ENCODE data around the gene RPL29.

Gene RPL29

DNA sequence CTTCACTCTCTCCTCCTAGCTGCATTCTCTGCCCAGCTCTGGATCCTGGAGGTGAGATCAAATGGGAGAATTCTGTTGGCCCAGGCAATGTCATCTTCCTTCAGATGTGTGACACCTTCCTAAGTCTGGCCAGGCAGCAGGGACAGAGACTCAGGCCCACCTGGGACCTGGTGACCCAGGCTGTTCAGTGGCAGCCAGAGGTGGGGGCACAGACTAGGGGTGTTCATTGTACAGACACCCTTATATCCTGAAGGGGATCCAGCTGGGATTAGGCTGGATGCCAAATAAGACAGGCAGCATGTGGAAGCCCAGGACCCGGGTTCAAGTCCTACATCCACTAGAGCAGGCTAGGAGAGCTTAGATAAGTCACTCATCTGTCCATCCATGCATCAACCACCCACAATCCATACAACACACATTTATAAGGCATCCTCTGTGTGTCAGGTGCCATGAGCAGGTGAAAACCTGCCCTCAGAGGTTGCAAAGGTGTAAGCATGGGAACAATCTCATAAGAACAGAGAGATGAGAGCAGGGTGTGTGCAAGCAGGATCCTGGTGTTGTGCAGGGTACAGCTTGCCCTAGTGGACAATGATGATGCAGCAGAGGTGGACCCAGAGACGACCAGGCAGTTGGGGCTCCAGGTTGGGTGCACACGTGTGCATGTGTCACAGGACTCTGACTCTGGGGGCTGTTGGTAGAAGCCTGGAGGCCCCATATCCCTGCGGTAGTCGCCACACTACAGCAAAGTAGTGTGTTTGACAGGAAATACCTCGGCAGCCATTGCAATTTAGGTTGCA lies 18.3 kb upstream of the RPL29 start:
- Histone ChIP-seq H3K4me3 (ENCODE audit: low read depth, low read length) (no peak overlapping the region), H3K27ac (no peak overlapping the region), H3K36me3 (replicated peaks) (no peaks in the 10 kb centered on the region), H3K27me3 (replicated peaks) (no peaks in the 10 kb centered on the region)
- DNase-seq, result no peak
- in situ Hi-C loops (cut with HindIII; ENCODE audit: low pct_ligation_motif_present, low sequenced_read_pairs), result no loop called here
- TF ChIP-seq, protein P1, sequence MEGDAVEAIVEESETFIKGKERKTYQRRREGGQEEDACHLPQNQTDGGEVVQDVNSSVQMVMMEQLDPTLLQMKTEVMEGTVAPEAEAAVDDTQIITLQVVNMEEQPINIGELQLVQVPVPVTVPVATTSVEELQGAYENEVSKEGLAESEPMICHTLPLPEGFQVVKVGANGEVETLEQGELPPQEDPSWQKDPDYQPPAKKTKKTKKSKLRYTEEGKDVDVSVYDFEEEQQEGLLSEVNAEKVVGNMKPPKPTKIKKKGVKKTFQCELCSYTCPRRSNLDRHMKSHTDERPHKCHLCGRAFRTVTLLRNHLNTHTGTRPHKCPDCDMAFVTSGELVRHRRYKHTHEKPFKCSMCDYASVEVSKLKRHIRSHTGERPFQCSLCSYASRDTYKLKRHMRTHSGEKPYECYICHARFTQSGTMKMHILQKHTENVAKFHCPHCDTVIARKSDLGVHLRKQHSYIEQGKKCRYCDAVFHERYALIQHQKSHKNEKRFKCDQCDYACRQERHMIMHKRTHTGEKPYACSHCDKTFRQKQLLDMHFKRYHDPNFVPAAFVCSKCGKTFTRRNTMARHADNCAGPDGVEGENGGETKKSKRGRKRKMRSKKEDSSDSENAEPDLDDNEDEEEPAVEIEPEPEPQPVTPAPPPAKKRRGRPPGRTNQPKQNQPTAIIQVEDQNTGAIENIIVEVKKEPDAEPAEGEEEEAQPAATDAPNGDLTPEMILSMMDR (IDR thresholded peaks at IDR 0.05; ENCODE audit: low read depth, low read length, missing control alignments), result peak; percentile 10

DNA sequence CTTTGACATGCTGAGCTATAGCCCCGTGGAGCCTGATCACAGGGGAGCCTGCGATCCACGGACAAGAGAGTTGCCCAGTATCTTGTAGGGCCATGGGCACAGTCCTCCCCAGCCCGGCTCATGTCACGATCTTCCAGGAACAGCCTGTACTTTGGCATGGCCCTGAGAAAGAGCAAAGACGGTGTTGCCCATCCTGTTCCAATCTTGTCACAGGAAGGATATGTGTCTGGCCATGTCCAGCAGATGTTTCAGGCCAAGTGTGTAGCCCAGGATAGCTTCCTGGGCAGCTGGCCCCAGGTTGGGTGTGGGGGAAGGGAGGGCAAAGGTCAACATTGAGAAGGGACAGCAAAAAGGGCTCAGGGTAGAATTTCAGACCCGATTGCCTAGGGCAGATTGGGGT lies 17.0 kb upstream of the RPL29 start:
- TF ChIP-seq, protein P1 (IDR thresholded peaks at IDR 0.05; ENCODE audit: low read depth, low read length, missing control alignments), result no peak
- Histone ChIP-seq H3K4me3 (ENCODE audit: low read depth, low read length) (no peak overlapping the region), H3K27me3 (replicated peaks) (no peaks in the 10 kb centered on the region), H3K27ac (no peak overlapping the region), H3K36me3 (replicated peaks) (no peaks in the 10 kb centered on the region)
- in situ Hi-C loops (cut with HindIII; ENCODE audit: low pct_ligation_motif_present, low sequenced_read_pairs), result no loop called here
- DNase-seq, result no peak

DNA sequence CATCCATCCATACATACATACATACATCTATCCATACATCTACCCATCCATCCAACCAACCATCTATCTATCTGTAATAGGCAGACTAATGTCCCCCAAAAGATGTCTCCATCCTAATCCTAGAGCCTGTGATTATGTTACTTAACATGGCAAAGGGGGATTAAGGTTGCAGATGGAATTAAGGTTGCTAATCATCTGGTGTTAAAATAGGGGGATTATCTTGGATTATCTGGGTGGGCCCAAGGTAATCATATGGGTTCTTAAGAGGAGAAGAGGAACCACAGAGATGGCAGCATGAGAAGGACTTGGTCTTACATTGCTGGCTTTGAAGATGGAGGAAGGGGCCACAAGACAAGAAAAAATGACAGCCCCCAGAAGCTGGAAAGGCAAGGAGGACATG lies 14.7 kb upstream of the RPL29 start:
- TF ChIP-seq, protein P1 (IDR thresholded peaks at IDR 0.05; ENCODE audit: low read depth, low read length, missing control alignments), result no peak
- Histone ChIP-seq H3K27ac (no peak overlapping the region), H3K27me3 (replicated peaks) (no peaks in the 10 kb centered on the region), H3K36me3 (replicated peaks) (no peaks in the 10 kb centered on the region), H3K4me3 (ENCODE audit: low read depth, low read length) (no peak overlapping the region)
- in situ Hi-C loops (cut with HindIII; ENCODE audit: low pct_ligation_motif_present, low sequenced_read_pairs), result no loop called here
- DNase-seq, result no peak

DNA sequence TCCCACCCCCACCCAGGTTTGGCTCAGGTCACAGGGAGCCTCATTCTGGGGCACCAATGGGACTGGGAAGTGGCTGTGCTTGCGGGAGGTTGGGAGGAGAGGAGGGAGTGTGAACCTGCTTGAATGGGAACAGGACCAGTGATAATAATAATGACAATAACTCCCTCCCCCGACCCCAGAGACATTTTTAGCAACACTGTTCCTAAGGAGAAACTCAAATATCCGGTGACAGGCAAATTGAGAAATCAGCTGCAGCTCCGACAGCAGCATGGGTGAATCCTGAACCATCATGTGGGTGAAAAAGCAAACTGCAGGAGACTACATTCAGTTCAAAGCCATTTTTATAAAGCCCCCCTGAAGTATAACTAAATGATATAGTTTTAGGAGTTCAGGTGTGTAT lies 11.6 kb upstream of the RPL29 start:
- Histone ChIP-seq H3K4me3 (ENCODE audit: low read depth, low read length) (no peak overlapping the region), H3K27me3 (replicated peaks) (no peaks in the 10 kb centered on the region), H3K27ac (no peak overlapping the region), H3K36me3 (replicated peaks) (no peaks in the 10 kb centered on the region)
- in situ Hi-C loops (cut with HindIII; ENCODE audit: low pct_ligation_motif_present, low sequenced_read_pairs), result no loop called here
- DNase-seq, result no peak
- TF ChIP-seq, protein P1 (IDR thresholded peaks at IDR 0.05; ENCODE audit: low read depth, low read length, missing control alignments), result no peak

DNA sequence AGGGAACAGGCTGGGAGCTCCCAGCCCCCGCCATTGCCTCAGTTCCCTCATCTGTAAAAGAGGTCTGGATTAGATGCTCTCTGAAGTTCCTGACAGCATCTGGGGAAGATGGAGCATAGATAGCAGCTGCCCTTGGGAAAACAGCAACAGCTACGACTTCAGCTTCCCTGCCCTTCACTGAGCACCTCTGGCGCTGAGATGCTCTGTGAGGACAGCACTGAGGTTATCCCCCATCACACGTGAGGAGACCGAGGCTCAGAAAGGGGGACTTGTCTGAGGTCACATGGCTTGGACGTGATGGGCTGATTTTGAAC lies 11.1 kb upstream of the RPL29 start:
- no peak for DNase-seq
- Histone ChIP-seq H3K36me3 (replicated peaks) (no peaks in the 10 kb centered on the region), H3K27ac (no peak overlapping the region), H3K27me3 (replicated peaks) (no peaks in the 10 kb centered on the region), H3K4me3 (ENCODE audit: low read depth, low read length) (no peak overlapping the region)
- in situ Hi-C loops (cut with HindIII; ENCODE audit: low pct_ligation_motif_present, low sequenced_read_pairs), result no loop called here
- TF ChIP-seq, protein P1 (IDR thresholded peaks at IDR 0.05; ENCODE audit: low read depth, low read length, missing control alignments), result no peak
